ENCODE data around the gene C1orf122.

DNA sequence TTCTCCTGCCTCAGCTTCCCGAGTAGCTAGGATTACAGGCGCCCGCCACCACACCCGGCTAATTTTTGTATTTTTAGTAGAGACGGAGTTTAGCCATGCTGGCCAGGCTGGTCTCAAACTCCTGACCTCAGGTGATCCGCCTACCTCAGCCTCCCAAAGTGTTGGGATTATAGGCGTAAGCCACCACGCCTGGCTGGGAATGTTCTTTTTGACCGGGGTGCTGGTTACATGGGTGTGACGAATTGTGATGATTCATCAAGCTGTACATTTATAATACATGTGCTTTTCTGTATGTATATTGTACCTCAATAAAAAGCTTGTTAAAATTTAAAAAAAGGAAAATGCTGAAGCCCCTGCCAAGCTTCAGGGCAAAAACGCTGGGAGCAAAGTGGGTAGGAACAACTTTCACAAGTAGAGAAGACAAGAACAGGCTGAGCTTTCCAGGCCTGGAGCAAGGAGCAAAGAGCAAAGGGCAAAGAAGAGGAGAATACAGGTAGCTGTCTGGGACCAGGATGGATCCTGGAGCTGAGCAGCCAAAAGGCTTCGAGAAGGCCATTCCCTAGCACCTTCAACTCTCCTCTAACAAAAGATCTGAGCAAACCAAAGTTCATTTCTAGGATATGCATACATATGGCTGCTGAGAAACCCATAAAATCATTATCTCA, 21.0 kb downstream of the C1orf122 start:
- no peak for TF ChIP-seq TCF7L2 (IDR thresholded peaks at IDR 0.05; ENCODE audit: low read depth, low read length)
- TF ChIP-seq, protein P1, sequence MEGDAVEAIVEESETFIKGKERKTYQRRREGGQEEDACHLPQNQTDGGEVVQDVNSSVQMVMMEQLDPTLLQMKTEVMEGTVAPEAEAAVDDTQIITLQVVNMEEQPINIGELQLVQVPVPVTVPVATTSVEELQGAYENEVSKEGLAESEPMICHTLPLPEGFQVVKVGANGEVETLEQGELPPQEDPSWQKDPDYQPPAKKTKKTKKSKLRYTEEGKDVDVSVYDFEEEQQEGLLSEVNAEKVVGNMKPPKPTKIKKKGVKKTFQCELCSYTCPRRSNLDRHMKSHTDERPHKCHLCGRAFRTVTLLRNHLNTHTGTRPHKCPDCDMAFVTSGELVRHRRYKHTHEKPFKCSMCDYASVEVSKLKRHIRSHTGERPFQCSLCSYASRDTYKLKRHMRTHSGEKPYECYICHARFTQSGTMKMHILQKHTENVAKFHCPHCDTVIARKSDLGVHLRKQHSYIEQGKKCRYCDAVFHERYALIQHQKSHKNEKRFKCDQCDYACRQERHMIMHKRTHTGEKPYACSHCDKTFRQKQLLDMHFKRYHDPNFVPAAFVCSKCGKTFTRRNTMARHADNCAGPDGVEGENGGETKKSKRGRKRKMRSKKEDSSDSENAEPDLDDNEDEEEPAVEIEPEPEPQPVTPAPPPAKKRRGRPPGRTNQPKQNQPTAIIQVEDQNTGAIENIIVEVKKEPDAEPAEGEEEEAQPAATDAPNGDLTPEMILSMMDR (IDR thresholded peaks at IDR 0.05), result no peak

All from Panc1 (cell line).